ENCODE measurements around the gene MICU1. TPM values are rescaled to one million over a fixed set of nuclear protein-coding genes. Genes with fewer than 3 reads are reported as not detected.

MICU1 gene
- total and polyA plus RNA-seq, 2 of the 13 experiments (the other 11 are each of a cell fraction or from before 2014, with no cell fraction given), result 32.5 to 56.1 TPM

GRCh38 chr10:72334825-72335393 lies 291.0 kb downstream of the MICU1 start (continued):
- TF ChIP-seq TP53 (CRISPR knock-in tag; conservative IDR thresholded peaks at IDR 0.05) (no peak), RXRA (CRISPR knock-in tag; IDR thresholded peaks at IDR 0.05) (peak; percentile 96), HNRNPUL1 (IDR thresholded peaks at IDR 0.05; ENCODE audit: low read depth, low read length) (no peak), ARID2 (CRISPR knock-in tag; IDR thresholded peaks at IDR 0.05; ENCODE audit: borderline replicate concordance) (no peak), ZNF841 (CRISPR knock-in tag; IDR thresholded peaks at IDR 0.05; ENCODE audit: borderline replicate concordance) (no peak), ZNF354B (CRISPR knock-in tag; IDR thresholded peaks at IDR 0.05) (no peak), GATA4 (IDR thresholded peaks at IDR 0.05; ENCODE audit: borderline replicate concordance, low read depth) (no peak), ATAD3A (CRISPR knock-in tag; IDR thresholded peaks at IDR 0.05) (no peak), ZNF839 (CRISPR knock-in tag; IDR thresholded peaks at IDR 0.05; ENCODE audit: borderline replicate concordance) (no peak), MYNN (CRISPR knock-in tag; IDR thresholded peaks at IDR 0.05; ENCODE audit: low read depth) (no peak), SUZ12 (IDR thresholded peaks at IDR 0.05; ENCODE audit: low read depth, low read length) (no peak), PLSCR1 (CRISPR knock-in tag; IDR thresholded peaks at IDR 0.05; ENCODE audit: borderline replicate concordance) (no peak), ZSCAN12 (CRISPR knock-in tag; IDR thresholded peaks at IDR 0.05) (no peak), ZNF816 (CRISPR knock-in tag; IDR thresholded peaks at IDR 0.05; ENCODE audit: borderline replicate concordance) (no peak), TGIF2 (CRISPR knock-in tag; IDR thresholded peaks at IDR 0.05) (no peak), CAMTA2 (CRISPR knock-in tag; IDR thresholded peaks at IDR 0.05; ENCODE audit: borderline replicate concordance) (no peak), RELA (CRISPR knock-in tag; IDR thresholded peaks at IDR 0.05) (no peak), ATF5 (CRISPR knock-in tag; IDR thresholded peaks at IDR 0.05; ENCODE audit: low read depth) (no peak), NR0B2 (CRISPR knock-in tag; IDR thresholded peaks at IDR 0.05) (no peak), ZFP37 (CRISPR knock-in tag; IDR thresholded peaks at IDR 0.05; ENCODE audit: borderline replicate concordance) (no peak)
- TF ChIP-seq, protein P1, sequence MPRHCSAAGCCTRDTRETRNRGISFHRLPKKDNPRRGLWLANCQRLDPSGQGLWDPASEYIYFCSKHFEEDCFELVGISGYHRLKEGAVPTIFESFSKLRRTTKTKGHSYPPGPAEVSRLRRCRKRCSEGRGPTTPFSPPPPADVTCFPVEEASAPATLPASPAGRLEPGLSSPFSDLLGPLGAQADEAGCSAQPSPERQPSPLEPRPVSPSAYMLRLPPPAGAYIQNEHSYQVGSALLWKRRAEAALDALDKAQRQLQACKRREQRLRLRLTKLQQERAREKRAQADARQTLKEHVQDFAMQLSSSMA (CRISPR knock-in tag; IDR thresholded peaks at IDR 0.05), result no peak; the same call in 1 of the 2 replicates
- TF ChIP-seq, protein P2, sequence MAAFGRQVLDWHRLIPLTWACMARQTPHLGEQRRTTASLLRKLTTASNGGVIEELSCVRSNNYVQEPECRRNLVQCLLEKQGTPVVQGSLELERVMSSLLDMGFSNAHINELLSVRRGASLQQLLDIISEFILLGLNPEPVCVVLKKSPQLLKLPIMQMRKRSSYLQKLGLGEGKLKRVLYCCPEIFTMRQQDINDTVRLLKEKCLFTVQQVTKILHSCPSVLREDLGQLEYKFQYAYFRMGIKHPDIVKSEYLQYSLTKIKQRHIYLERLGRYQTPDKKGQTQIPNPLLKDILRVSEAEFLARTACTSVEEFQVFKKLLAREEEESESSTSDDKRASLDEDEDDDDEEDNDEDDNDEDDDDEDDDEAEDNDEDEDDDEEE (CRISPR knock-in tag; IDR thresholded peaks at IDR 0.05), result no peak
- TF ChIP-seq, protein P3, sequence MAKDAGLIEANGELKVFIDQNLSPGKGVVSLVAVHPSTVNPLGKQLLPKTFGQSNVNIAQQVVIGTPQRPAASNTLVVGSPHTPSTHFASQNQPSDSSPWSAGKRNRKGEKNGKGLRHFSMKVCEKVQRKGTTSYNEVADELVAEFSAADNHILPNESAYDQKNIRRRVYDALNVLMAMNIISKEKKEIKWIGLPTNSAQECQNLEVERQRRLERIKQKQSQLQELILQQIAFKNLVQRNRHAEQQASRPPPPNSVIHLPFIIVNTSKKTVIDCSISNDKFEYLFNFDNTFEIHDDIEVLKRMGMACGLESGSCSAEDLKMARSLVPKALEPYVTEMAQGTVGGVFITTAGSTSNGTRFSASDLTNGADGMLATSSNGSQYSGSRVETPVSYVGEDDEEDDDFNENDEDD (CRISPR knock-in tag; IDR thresholded peaks at IDR 0.05; ENCODE audit: borderline replicate concordance), result peak; percentile 73; the same call in 1 of the 2 replicates
- TF ChIP-seq, protein P4, sequence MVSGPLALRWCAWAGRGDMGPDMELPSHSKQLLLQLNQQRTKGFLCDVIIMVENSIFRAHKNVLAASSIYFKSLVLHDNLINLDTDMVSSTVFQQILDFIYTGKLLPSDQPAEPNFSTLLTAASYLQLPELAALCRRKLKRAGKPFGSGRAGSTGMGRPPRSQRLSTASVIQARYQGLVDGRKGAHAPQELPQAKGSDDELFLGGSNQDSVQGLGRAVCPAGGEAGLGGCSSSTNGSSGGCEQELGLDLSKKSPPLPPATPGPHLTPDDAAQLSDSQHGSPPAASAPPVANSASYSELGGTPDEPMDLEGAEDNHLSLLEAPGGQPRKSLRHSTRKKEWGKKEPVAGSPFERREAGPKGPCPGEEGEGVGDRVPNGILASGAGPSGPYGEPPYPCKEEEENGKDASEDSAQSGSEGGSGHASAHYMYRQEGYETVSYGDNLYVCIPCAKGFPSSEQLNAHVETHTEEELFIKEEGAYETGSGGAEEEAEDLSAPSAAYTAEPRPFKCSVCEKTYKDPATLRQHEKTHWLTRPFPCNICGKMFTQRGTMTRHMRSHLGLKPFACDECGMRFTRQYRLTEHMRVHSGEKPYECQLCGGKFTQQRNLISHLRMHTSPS (CRISPR knock-in tag; IDR thresholded peaks at IDR 0.05; ENCODE audit: low read depth), result peak; percentile 94

Measured in HepG2 (cell line).